NT2/D1 (cell line): ENCODE measurements around the gene POLE.

Source experiments
- DNase-seq: peaks from one replicate; pipeline ENCODE4 v3.0.0-alpha.2; 2011; ENCODE audit warnings: low read depth, low spot score
- H3K27me3 ChIP-seq: 2 replicates; pipeline ENCODE4 v1.6.0; 2011; ENCODE audit warnings: mild to moderate bottlenecking; ENCODE audit not compliant: insufficient read length, insufficient read depth
- H3K36me3 ChIP-seq: 2 replicates; pipeline ENCODE4 v1.6.1; 2011; ENCODE audit warnings: mild to moderate bottlenecking, low read length, mixed read lengths; ENCODE audit not compliant: insufficient read depth, insufficient read length
- H3K4me1 ChIP-seq: 2 replicates; pipeline ENCODE4 v1.5.1; 2011; ENCODE audit not compliant: insufficient read depth, insufficient read length
- H3K4me3 ChIP-seq: 2 replicates; pipeline ENCODE4 v1.5.1; 2011; ENCODE audit warnings: low read depth; ENCODE audit not compliant: insufficient read length
- H3K9ac ChIP-seq: 2 replicates; pipeline ENCODE4 v1.6.0; 2011; ENCODE audit warnings: low read depth; ENCODE audit not compliant: insufficient read length
- H3K9me3 ChIP-seq: 2 replicates; pipeline ENCODE4 v1.5.1; 2011; ENCODE audit warnings: mild to moderate bottlenecking, low read length; ENCODE audit not compliant: insufficient read depth
- SUZ12 ChIP-seq: IDR thresholded peaks from 2 replicates; pipeline ENCODE4 v1.6.1; 2011; ENCODE audit not compliant: insufficient read length, insufficient read depth; ENCODE audit errors: extremely low read depth
- YY1 ChIP-seq: IDR thresholded peaks from 2 replicates; pipeline ENCODE4 v1.6.1; 2011; ENCODE audit not compliant: insufficient read length, insufficient read depth
- ZNF274 ChIP-seq: IDR thresholded peaks from 2 replicates; pipeline ENCODE4 v1.6.1; 2011; ENCODE audit warnings: mild to moderate bottlenecking, low read depth, low read length

POLE gene

DNA sequence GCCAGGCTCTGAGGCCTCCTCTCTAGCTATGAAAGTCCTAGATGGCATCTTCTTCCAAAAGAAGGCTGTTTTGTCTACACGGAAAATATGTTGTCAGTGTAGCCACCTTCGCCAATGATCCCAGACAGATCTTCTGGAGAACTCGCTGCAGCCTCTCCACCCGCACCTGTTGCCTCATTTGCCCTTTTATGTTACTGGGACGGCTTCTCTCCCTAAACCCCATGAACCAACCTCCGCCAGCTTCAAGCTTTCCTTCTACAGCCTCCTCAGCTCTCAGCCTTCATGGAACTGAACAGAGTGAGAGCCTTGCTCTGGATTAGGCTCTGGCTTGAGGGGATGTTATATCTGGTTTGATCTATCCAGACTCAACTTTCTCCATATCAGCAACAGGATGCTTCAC lies 57.8 kb downstream of the POLE start:
- Histone ChIP-seq H3K4me3 (no peak overlapping the region), H3K36me3 (peaks cover 88% of the 10 kb centered on the region), H3K27me3 (no peaks in the 10 kb centered on the region), H3K4me1 (no peaks in the 10 kb centered on the region), H3K9me3 (no peaks in the 10 kb centered on the region), H3K9ac (no peak overlapping the region)
- TF ChIP-seq SUZ12 (no peak), YY1 (no peak), ZNF274 (no peak)
- DNase-seq = no peak

DNA sequence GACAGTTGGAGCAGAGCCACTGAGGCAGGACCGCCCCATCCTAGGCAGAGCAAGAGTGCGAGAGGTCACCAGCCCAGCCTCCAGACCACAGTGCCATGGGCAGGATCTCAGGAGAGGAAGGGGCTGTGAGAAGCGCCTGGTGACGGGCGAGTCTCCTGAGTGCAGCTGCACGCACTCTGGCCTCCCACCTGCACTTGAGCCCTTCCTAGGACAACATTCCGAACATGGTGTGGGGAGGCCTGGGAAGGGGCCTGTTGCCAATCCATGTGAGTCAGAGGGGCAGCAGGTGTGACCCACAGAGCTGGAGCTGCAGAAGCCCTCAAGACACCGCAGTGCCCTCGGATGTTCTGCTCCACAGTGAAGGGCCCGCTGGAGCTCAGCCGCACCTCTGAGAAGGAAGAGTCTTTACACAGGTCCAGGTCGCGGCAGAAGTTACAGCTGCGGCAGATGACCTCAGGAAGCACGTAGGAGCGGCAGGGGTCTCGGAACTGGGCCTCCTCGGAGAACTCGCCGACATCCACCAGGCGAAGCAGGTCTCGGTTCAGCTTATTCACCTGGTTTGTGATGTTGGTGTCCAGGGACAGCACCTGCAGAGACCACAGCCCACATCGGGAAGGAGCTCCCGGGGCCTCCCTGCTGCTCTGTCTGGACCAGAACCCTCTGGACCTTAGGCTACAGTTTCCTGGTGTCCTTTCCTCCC lies 61.3 kb downstream of the POLE start:
- peaks cover 82% of the 10 kb centered on the region for H3K36me3 ChIP-seq

GRCh38 chr12:132624910-132625630 lies 62.1 kb downstream of the POLE start:
- H3K36me3 ChIP-seq = peaks cover 74% of the 10 kb centered on the region

More for the DNA sequence above, 61.3 kb downstream of the POLE start:
- no peak overlapping the region for H3K4me3 ChIP-seq
- H3K9me3 ChIP-seq = no peaks in the 10 kb centered on the region
- no peaks in the 10 kb centered on the region for H3K27me3 ChIP-seq
- no peak overlapping the region for H3K9ac ChIP-seq
- H3K4me1 ChIP-seq = peaks cover 10% of the 10 kb centered on the region
- DNase-seq = no peak
- no peak for TF ChIP-seq ZNF274
- no peak for TF ChIP-seq SUZ12
- TF ChIP-seq YY1 = no peak

DNA sequence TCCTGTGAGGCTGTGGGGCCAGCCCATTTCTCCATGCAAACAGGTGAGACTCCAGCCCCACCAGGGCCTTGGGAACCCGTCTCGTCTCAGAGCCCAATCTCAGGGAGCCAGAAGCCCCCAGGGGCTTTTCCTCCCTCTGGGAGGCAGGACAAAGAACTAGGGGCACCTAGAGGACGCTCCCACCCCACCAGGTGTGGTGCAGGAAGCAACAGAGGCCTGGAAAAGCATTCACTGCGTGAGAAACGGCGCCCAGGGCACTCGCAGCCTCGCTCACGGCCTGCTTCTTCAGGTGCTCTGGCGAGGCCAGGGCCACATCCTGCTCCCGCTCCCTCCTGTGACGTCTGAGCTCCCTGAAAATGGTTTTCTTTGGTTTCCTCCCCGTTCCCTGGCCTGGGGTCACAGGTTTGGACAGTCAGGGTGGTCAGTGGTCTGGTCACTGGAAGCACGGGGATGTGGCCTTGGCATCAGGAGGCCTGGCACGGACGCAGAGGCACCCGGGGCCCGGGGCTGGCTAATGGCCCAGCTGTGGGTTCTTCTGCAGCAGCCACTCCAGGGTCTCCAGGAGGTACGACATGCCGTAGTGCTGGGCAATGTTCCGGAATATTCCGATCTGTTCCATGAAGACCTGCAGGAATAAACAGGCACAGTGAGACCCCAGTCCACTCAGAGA lies 62.8 kb downstream of the POLE start:
- Histone ChIP-seq H3K27me3 (no peaks in the 10 kb centered on the region), H3K4me3 (no peak overlapping the region), H3K36me3 (peaks cover 67% of the 10 kb centered on the region), H3K9ac (no peak overlapping the region), H3K9me3 (no peaks in the 10 kb centered on the region), H3K4me1 (peaks cover 12% of the 10 kb centered on the region)
- no peak for TF ChIP-seq YY1
- no peak for TF ChIP-seq ZNF274
- no peak for TF ChIP-seq SUZ12
- no peak for DNase-seq

More at GRCh38 chr12:132624910-132625630, 62.1 kb downstream of the POLE start:
- TF ChIP-seq SUZ12 (no peak), ZNF274 (no peak), YY1 (no peak)
- no peak overlapping the region for H3K9ac ChIP-seq
- no peaks in the 10 kb centered on the region for H3K9me3 ChIP-seq
- H3K4me1 ChIP-seq = peaks cover 10% of the 10 kb centered on the region
- no peaks in the 10 kb centered on the region for H3K27me3 ChIP-seq
- H3K4me3 ChIP-seq = no peak overlapping the region
- DNase-seq = no peak

- Histone ChIP-seq H3K36me3 (peaks cover 58% of the 10 kb centered on the region), H3K27me3 (peaks cover under 1% of the 10 kb centered on the region), H3K4me3 (no peak overlapping the region), H3K4me1 (peaks cover 12% of the 10 kb centered on the region), H3K9ac (no peak overlapping the region), H3K9me3 (no peaks in the 10 kb centered on the region)
- DNase-seq = no peak
- no peak for TF ChIP-seq SUZ12
- TF ChIP-seq ZNF274 = no peak
- TF ChIP-seq YY1 = no peak
These were observed 63.9 kb downstream of the POLE start for GRCh38 chr12:132623072-132623869.

- H3K9ac ChIP-seq = no peak overlapping the region
- no peak for TF ChIP-seq SUZ12
- no peak for TF ChIP-seq YY1
- no peak for TF ChIP-seq ZNF274
- H3K36me3 ChIP-seq = peaks cover 55% of the 10 kb centered on the region
- no peak overlapping the region for H3K4me3 ChIP-seq
- H3K27me3 ChIP-seq = peaks cover 8% of the 10 kb centered on the region
- DNase-seq = no peak
- H3K4me1 ChIP-seq = peaks cover 12% of the 10 kb centered on the region
- no peaks in the 10 kb centered on the region for H3K9me3 ChIP-seq
These were observed 64.6 kb downstream of the POLE start for GRCh38 chr12:132622437-132623071.
